Endothelial cell of umbilical vein (primary cell): ENCODE measurements around the gene GRB14.

Experiments
- EZH2 ChIP-seq: IDR thresholded peaks from 2 replicates; pipeline ENCODE4 v1.6.1; 2012; ENCODE audit warnings: borderline replicate concordance, low read depth, mild to moderate bottlenecking, moderate library complexity, low read length, inconsistent platforms; ENCODE audit not compliant: severe bottlenecking
- FOS ChIP-seq: IDR thresholded peaks from 2 replicates; pipeline ENCODE4 v1.6.1; 2011; ENCODE audit warnings: mild to moderate bottlenecking, low read length, moderate library complexity, borderline replicate concordance; ENCODE audit not compliant: insufficient read depth
- GATA2 ChIP-seq: IDR thresholded peaks from 2 replicates; pipeline ENCODE4 v1.7.0; 2011; ENCODE audit warnings: low read depth, mild to moderate bottlenecking, moderate library complexity, mixed read lengths, low read length; ENCODE audit not compliant: insufficient read length, insufficient read depth
- MYC ChIP-seq: IDR thresholded peaks from one replicate; pipeline ENCODE4 v1.6.1; 2011; ENCODE audit warnings: mild to moderate bottlenecking, low read depth, low read length
- POLR2A ChIP-seq: IDR thresholded peaks from 2 replicates; pipeline ENCODE4 v1.6.1; 2012; ENCODE audit warnings: low read depth, mild to moderate bottlenecking, control low read depth, low read length
- POLR2AphosphoS5 ChIP-seq: IDR thresholded peaks from 2 replicates; pipeline ENCODE4 v1.6.1; 2012; ENCODE audit warnings: low read depth, mild to moderate bottlenecking, control low read depth, low read length, moderate library complexity; ENCODE audit not compliant: insufficient read depth
- TF ChIP-seq, protein P1 (sequence below), 2 donors: IDR thresholded peaks; 1 replicate in 1 of 2; 2 replicates in 1 of 2; pipeline ENCODE4 v1.5.1; 2011; ENCODE audit warnings: low read length in 2 of 2, mild to moderate bottlenecking in 2 of 2, moderate library complexity in 2 of 2, control low read depth in 1 of 2, inconsistent platforms in 1 of 2, low read depth in 1 of 2; ENCODE audit not compliant: insufficient read depth in 1 of 2; ENCODE audit errors: extremely low read depth in 1 of 2
- TF ChIP-seq, protein P2 (sequence below): IDR thresholded peaks from 2 replicates; pipeline ENCODE4 v1.6.1; 2011; ENCODE audit not compliant: insufficient read depth, insufficient read length

DNA sequence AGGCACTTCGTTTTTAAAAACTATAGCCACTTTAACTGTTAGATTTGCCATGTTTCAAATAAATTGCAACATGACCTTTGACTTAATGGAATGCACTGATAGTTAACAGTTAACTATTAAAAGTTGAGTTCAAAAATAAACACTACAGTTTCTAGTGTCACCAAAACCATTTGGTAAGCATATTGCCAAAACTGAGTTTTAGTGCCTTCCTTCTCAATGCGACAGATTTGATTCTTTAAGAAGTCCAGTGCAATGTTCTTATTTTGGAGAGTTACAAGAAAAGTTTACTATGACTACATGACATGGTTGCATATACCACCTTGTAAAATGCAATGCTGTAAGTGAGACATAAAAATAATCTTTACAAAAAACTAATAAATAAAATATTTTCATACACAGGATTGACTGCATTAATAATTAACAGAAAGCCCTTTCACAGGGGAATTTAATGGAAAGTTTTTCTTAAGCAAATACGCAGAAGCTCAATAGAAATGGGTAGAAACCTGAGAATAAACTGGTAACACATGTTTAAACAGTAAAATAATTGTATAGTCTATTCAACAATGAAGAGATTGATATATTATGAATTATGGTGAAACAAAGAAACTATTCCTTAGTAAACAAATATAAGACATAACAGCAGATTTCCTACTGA lies 53.8 kb downstream of the GRB14 start:
- TF ChIP-seq, protein P1, sequence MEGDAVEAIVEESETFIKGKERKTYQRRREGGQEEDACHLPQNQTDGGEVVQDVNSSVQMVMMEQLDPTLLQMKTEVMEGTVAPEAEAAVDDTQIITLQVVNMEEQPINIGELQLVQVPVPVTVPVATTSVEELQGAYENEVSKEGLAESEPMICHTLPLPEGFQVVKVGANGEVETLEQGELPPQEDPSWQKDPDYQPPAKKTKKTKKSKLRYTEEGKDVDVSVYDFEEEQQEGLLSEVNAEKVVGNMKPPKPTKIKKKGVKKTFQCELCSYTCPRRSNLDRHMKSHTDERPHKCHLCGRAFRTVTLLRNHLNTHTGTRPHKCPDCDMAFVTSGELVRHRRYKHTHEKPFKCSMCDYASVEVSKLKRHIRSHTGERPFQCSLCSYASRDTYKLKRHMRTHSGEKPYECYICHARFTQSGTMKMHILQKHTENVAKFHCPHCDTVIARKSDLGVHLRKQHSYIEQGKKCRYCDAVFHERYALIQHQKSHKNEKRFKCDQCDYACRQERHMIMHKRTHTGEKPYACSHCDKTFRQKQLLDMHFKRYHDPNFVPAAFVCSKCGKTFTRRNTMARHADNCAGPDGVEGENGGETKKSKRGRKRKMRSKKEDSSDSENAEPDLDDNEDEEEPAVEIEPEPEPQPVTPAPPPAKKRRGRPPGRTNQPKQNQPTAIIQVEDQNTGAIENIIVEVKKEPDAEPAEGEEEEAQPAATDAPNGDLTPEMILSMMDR (IDR thresholded peaks at IDR 0.05; ENCODE audit: extremely low read depth in 1 of 2, insufficient read depth in 1 of 2, low read depth in 1 of 2, low read length in 2 of 2) = no peak
- no peak for TF ChIP-seq POLR2AphosphoS5
- TF ChIP-seq POLR2A = no peak
- TF ChIP-seq EZH2 = no peak
- TF ChIP-seq GATA2 = no peak
- TF ChIP-seq, protein P2, sequence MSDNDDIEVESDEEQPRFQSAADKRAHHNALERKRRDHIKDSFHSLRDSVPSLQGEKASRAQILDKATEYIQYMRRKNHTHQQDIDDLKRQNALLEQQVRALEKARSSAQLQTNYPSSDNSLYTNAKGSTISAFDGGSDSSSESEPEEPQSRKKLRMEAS = no peak
- no peak for TF ChIP-seq MYC
- no peak for TF ChIP-seq FOS
